ENCODE measurements around the gene PUSL1. TPM values are rescaled to one million over a fixed set of nuclear protein-coding genes. Genes with fewer than 3 reads are reported as not detected.

PUSL1 gene
- total RNA-seq, 1 donor from 2014 or later = 10.4 TPM

DNA sequence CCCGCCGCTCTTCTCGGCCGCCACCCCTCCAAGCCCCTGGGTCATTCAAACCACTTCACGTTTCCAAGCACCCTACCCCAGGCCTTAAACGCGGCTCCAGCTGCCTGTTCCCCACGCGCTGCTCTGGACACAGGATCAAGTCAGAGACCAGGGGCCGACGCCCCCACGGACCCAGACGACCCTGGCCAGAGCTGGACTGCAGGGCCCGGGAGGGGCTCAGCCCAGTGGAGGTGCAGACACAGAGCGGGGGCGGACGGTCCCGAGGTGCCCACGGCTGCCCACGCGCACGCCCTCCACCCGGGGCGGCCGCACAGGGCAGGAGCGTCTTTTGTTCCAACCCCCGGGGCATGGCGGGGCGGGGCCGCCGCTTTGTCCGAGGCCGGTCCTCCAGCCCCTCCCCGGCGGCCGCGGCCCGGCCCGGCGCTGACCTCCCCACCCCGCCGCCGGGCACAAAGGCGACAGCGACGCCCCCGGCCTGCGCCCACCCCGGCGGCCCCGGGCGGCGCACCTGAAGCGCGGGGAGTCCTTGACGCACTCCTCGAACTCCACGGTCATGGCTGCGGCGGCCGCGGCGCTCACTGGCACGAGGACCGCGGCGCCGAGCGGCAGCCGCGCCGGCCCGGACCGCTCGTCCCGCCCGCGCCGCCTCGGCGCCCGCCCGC, 1.0 kb upstream of the PUSL1 start:
- Histone ChIP-seq H3K36me3 (peaks cover 27% of the 10 kb centered on the region), H3K4me3 (peak overlapping the region; percentile 81), H3K27me3 (ENCODE audit: low read depth) (no peaks in the 10 kb centered on the region), H3K27ac (replicated peaks) (peak overlapping the region; percentile 99), H3K9me3 (replicated peaks) (no peaks in the 10 kb centered on the region), H3K4me1 (peaks cover 61% of the 10 kb centered on the region)
- TF ChIP-seq, protein P1, sequence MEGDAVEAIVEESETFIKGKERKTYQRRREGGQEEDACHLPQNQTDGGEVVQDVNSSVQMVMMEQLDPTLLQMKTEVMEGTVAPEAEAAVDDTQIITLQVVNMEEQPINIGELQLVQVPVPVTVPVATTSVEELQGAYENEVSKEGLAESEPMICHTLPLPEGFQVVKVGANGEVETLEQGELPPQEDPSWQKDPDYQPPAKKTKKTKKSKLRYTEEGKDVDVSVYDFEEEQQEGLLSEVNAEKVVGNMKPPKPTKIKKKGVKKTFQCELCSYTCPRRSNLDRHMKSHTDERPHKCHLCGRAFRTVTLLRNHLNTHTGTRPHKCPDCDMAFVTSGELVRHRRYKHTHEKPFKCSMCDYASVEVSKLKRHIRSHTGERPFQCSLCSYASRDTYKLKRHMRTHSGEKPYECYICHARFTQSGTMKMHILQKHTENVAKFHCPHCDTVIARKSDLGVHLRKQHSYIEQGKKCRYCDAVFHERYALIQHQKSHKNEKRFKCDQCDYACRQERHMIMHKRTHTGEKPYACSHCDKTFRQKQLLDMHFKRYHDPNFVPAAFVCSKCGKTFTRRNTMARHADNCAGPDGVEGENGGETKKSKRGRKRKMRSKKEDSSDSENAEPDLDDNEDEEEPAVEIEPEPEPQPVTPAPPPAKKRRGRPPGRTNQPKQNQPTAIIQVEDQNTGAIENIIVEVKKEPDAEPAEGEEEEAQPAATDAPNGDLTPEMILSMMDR (IDR thresholded peaks at IDR 0.05; ENCODE audit: borderline replicate concordance) = no peak
- DNase-seq = peak; percentile 60
- intact Hi-C loops (cut with micrococcal nuclease) = no loop called here

DNA sequence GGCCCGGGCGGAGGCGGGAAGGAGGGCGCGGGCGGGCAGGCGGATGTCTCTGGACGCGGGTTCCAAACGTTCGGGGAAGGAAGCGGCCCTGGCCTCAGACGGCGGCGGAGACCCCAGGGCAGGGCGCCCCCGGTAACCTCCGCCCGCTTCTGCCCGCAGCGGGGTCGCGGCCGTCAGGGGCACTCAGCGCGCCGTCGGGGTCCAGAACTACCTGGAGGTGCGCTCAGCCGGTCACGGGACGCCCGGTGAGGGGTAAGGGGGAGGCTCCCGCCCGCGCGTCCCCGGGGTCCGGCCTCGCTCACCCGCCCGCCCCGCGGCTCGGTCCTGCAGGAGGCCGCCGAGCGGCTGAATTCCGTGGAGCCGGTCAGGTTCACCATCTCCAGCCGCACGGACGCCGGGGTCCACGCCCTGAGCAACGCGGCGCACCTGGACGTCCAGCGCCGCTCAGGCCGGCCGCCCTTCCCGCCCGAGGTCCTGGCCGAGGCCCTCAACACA, 406 bp downstream of the PUSL1 start:
- peak overlapping the region; percentile 99 for H3K27ac ChIP-seq (replicated peaks)
- H3K36me3 ChIP-seq = peaks cover 41% of the 10 kb centered on the region
- H3K27me3 ChIP-seq (ENCODE audit: low read depth) = no peaks in the 10 kb centered on the region
- H3K4me1 ChIP-seq = peaks cover 53% of the 10 kb centered on the region
- TF ChIP-seq, protein P1 (IDR thresholded peaks at IDR 0.05; ENCODE audit: borderline replicate concordance) = no peak
- H3K9me3 ChIP-seq (replicated peaks) = no peaks in the 10 kb centered on the region
- peak; percentile 36 for DNase-seq
- intact Hi-C loops (cut with micrococcal nuclease) = no loop called here
- peak overlapping the region; percentile 81 for H3K4me3 ChIP-seq

DNA sequence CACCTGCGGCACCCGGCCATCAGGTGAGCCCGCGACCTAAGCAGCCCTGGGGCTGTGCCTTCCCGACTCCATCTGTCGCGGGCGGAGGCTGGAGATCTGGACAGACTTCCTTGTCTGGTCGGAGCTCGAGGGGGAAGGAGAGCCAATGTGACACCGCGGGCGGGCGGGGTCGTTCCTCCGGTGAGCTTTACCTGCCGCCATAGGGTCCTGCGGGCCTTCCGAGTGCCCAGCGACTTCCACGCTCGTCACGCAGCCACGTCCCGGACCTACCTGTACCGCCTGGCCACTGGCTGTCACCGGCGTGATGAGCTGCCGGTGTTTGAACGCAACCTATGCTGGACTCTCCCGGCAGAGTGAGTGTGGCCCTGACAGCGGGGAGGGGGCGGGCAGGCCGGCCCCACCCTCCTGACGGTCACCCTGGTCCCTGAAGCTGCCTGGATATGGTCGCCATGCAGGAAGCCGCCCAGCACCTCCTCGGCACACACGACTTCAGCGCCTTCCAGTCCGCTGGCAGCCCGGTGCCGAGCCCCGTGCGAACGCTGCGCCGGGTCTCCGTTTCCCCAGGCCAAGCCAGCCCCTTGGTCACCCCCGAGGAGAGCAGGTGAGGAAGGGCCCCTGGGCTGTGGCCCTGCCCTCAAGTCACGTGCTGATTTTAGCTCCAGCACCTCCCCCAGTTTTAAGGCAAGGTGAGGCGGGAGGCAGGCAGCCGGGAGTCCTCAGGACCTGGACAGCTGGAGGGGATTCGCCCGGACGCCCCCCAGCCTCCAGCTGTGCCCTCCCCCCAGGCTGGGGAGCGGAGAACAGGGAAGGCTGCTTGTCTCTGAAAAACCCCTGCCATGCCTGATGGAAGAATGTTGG, 1.1 kb downstream of the PUSL1 start:
- H3K36me3 ChIP-seq = peaks cover 48% of the 10 kb centered on the region
- peaks cover 46% of the 10 kb centered on the region for H3K4me1 ChIP-seq
- intact Hi-C loops (cut with micrococcal nuclease) = no loop called here
- DNase-seq = no peak
- H3K9me3 ChIP-seq (replicated peaks) = no peaks in the 10 kb centered on the region
- H3K4me3 ChIP-seq = peak overlapping the region; percentile 81
- TF ChIP-seq, protein P1 (IDR thresholded peaks at IDR 0.05; ENCODE audit: borderline replicate concordance) = no peak
- H3K27ac ChIP-seq (replicated peaks) = peak overlapping the region; percentile 99
- H3K27me3 ChIP-seq (ENCODE audit: low read depth) = no peaks in the 10 kb centered on the region

DNA sequence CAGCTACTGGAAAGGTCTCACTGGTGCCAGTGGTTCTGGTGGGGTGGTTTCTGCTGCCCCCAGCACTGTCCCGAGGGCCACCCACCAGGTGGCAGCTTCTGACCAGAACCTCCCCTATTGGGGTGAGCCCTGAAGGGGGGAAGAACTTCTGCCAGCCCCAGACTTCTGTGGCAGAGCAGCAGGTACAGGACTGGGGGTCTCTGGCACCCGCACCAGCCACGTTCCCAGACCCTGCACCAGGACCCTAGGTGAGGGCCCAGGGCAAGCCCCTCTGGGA, 1.6 kb downstream of the PUSL1 start:
- H3K36me3 ChIP-seq = peaks cover 53% of the 10 kb centered on the region
- DNase-seq = no peak
- intact Hi-C loops (cut with micrococcal nuclease) = no loop called here
- H3K27ac ChIP-seq (replicated peaks) = peak overlapping the region; percentile 99
- no peaks in the 10 kb centered on the region for H3K9me3 ChIP-seq (replicated peaks)
- TF ChIP-seq, protein P1 (IDR thresholded peaks at IDR 0.05; ENCODE audit: borderline replicate concordance) = no peak
- peaks cover 40% of the 10 kb centered on the region for H3K4me1 ChIP-seq
- no peaks in the 10 kb centered on the region for H3K27me3 ChIP-seq (ENCODE audit: low read depth)
- H3K4me3 ChIP-seq = no peak overlapping the region

DNA sequence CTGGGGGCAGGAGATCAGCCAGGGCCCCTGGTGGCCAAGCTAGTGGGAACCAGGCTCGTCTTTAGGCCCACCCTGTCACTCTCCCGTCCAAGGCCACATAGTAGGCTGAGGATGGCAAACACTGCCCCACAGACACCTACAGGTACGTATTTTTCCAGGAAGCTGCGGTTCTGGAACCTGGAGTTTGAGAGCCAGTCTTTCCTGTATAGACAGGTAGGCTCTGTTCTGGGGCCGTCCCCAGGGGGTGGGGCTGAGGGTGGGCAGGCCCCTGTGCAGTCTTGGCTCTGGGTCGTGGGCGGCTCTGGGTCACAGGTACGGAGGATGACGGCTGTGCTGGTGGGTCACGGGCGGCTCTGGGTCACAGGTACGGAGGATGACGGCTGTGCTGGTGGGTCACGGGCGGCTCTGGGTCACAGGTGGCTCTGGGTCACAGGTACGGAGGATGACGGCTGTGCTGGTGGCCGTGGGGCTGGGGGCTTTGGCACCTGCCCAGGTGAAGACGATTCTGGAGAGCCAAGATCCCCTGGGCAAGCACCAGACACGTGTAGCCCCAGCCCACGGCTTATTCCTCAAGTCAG, 2.2 kb downstream of the PUSL1 start:
- H3K36me3 ChIP-seq = peaks cover 56% of the 10 kb centered on the region
- no peak overlapping the region for H3K27ac ChIP-seq (replicated peaks)
- no peaks in the 10 kb centered on the region for H3K9me3 ChIP-seq (replicated peaks)
- peaks cover 35% of the 10 kb centered on the region for H3K4me1 ChIP-seq
- intact Hi-C loops (cut with micrococcal nuclease) = no loop called here
- no peak for DNase-seq
- H3K27me3 ChIP-seq (ENCODE audit: low read depth) = no peaks in the 10 kb centered on the region
- no peak overlapping the region for H3K4me3 ChIP-seq
- TF ChIP-seq, protein P1 (IDR thresholded peaks at IDR 0.05; ENCODE audit: borderline replicate concordance) = no peak

All from left ventricle myocardium inferior (tissue), 1 donor.